Panc1 (cell line): ENCODE measurements around the gene SOX12. TPM values are rescaled to one million over a fixed set of nuclear protein-coding genes. Genes with fewer than 3 reads are reported as not detected.

Experiments
- ATAC-seq: fragments of 200-7000 bp; cut with Tn5 transposase; 2 replicates; pipeline ENCODE4 v1.9.1; 2020; ENCODE audit warnings: mild to moderate bottlenecking, moderate library complexity
- BruUV-seq: library from RNA; stranded (reverse); fragments of 400-500 nt; replicated peaks from 2 replicates; lab custom pipeline; 2021; lab: Mats Ljungman, UMichigan
- CTCF ChIA-PET: fragments of 300-600 bp; sonication (Branson Sonifier 250); formaldehyde crosslinking; loops from one replicate; lab custom pipeline; 2022; ENCODE audit warnings: antibody characterized with exemption; lab: Charles Lee
- POLR2A ChIA-PET: fragments of 300-600 bp; sonication (Branson Sonifier 250); formaldehyde crosslinking; loops from one replicate; lab custom pipeline; 2022; ENCODE audit warnings: antibody characterized with exemption; lab: Charles Lee
- DNase-seq: peaks from one replicate; pipeline ENCODE4 v3.0.0-alpha.2; 2010; ENCODE audit warnings: low read depth, low spot score
- H3K27ac ChIP-seq: 2 replicates; pipeline ENCODE4 v1.5.1; 2011; ENCODE audit warnings: mild to moderate bottlenecking, low read length, inconsistent platforms
- H3K27me3 ChIP-seq: fragments of 200-500 bp; sonication (Bioruptor generic); 2 replicates; pipeline ENCODE4 v1.6.0; 2014; ENCODE audit warnings: low read length, inconsistent platforms; ENCODE audit not compliant: control insufficient read depth, insufficient read depth
- H3K36me3 ChIP-seq: fragments of 200-500 bp; sonication (Bioruptor generic); 2 replicates; pipeline ENCODE4 v1.5.1; 2014; ENCODE audit warnings: inconsistent platforms, mild to moderate bottlenecking, low read length, moderate library complexity; ENCODE audit not compliant: control insufficient read depth, insufficient read depth
- H3K4me1 ChIP-seq: 2 replicates; pipeline ENCODE4 v1.5.1; 2011; ENCODE audit warnings: inconsistent platforms, mild to moderate bottlenecking, low read length, moderate library complexity; ENCODE audit not compliant: control insufficient read depth, insufficient read depth
- H3K4me3 ChIP-seq, 2 experiments: 2 replicates each; pipeline ENCODE4 v1.5.1; 2011 to 2012; ENCODE audit warnings: low read depth in 2 of 2, low read length in 2 of 2, mild to moderate bottlenecking in 2 of 2, inconsistent platforms in 1 of 2, moderate library complexity in 1 of 2
- H3K9me3 ChIP-seq: fragments of 200-500 bp; sonication (Bioruptor generic); 2 replicates; pipeline ENCODE4 v1.5.1; 2014; ENCODE audit warnings: low read depth, mild to moderate bottlenecking, inconsistent platforms, low read length, moderate library complexity; ENCODE audit not compliant: control insufficient read depth, insufficient read depth
- POLR2AphosphoS5 ChIP-seq: IDR thresholded peaks from 2 replicates; pipeline ENCODE4 v1.6.1; 2012; ENCODE audit warnings: mild to moderate bottlenecking, low read depth, low read length, moderate library complexity
- SIN3A ChIP-seq: IDR thresholded peaks from 2 replicates; pipeline ENCODE4 v1.6.1; 2012; ENCODE audit warnings: low read depth, mild to moderate bottlenecking, low read length, moderate library complexity, borderline replicate concordance; ENCODE audit not compliant: insufficient read depth
- TCF7L2 ChIP-seq: IDR thresholded peaks from 2 replicates; pipeline ENCODE4 v1.6.1; 2011; ENCODE audit warnings: mild to moderate bottlenecking, low read depth, low read length, inconsistent platforms
- in situ Hi-C: cut with HindIII; loops from 2 replicates; pipeline ENCODE4 v1.10.0; 2016; ENCODE audit warnings: low sequenced_read_pairs, low pct_unique_long_range_greater_than_20kb
- intact Hi-C: fragments of 100-400 bp; cut with micrococcal nuclease; formaldehyde crosslinking; loops from one replicate; pipeline ENCODE4 v1.10.0; 2022; ENCODE audit not compliant: unreplicated experiment
- total RNA-seq: library from RNA; stranded (reverse); gene quantifications from one replicate; pipeline ENCODE4 v1.2.1, GENCODE V29; 2021; ENCODE audit not compliant: unreplicated experiment
- TF ChIP-seq, protein P1 (sequence below): fragments of 450-650 bp; IDR thresholded peaks from 2 replicates; pipeline ENCODE4 v1.5.1; 2017; ENCODE audit warnings: mild to moderate bottlenecking
- TF ChIP-seq, protein P2 (sequence below), 2 experiments: IDR thresholded peaks; 2 replicates each; pipeline ENCODE4 v1.6.1; 2011 to 2012; ENCODE audit warnings: low read depth in 2 of 2, control low read depth in 1 of 2, low read length in 1 of 2, mild to moderate bottlenecking in 1 of 2, moderate library complexity in 1 of 2; ENCODE audit not compliant: insufficient read depth in 1 of 2

The SOX12 gene
- total RNA-seq, 1 experiment from 2014 or later = 48.6 TPM

DNA sequence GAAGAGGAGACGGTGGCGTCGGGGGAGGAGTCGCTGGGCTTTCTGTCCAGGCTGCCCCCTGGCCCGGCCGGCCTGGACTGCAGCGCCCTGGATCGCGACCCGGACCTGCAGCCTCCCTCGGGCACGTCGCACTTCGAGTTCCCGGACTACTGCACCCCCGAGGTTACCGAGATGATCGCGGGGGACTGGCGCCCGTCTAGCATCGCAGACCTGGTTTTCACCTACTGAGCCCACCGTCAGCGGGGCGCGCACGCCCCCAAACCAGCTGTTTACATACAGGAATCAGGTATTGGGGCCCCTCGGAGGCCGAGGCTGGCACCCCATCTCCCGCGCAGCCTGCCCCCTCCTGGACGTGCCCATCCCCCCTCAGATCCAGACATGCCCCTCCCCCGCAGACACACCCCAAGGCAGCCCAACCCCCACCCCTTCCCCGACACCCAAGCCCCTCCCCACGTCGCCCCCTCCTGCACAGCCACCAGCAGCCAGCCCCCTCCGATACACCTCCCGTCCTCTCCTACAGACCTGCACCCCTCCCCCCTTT is 1.4 kb downstream of the SOX12 start:
- H3K27ac ChIP-seq = peak overlapping the region; percentile 85
- ChIA-PET CTCF (no interaction called here), POLR2A (interaction anchor here (0.6 kb wide), 1 partner anchor 169 kb away, joined by 3 read pairs; the partner anchor contains the start of gene DEFB127)

DNA sequence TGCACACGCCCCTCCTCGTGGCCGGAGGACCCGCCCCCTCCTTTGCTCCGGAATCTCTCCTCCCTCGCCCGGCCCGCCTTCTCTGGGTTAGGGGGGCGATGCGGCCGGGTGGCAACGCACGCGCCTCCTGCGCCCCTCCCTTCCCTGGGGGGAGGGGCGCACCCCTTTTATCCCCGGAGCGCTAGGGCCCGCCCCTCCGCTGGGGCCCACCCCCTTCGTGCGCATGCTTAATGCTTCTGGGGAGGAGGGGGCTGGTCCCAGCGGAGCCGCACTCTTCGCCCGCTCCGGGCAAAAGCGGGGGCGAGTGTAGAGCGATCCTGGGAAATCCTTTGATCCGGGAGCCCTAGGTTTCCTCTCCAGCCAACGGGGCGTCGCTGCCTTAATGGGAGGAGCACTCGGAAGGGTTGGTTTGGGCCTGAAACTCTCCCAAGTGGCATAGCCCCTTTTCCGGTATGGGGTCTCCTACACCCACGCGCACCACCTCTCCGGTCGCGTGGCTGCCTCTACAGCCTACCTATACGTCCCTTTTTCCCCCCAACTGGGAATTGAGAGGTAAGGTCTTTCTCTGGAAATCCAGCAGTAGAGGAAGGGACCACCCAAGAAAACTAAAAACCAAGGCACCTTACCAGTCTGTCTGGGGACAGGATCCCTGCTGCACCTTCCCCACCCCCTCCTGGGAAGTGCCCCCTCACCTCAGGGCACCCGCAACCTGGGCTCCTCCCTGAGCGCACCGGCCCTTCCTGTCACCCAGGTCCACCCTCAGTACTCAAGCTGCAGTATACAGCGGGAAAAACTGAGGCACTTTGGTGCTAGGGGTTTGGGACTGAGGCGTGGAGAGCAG is 2.1 kb downstream of the SOX12 start:
- Histone ChIP-seq H3K4me1 (peaks cover 28% of the 10 kb centered on the region), H3K27me3 (no peaks in the 10 kb centered on the region), H3K27ac (peak overlapping the region; percentile 87), H3K4me3 (peak overlapping the region; percentile 74 to 79), H3K9me3 (no peaks in the 10 kb centered on the region), H3K36me3 (no peaks in the 10 kb centered on the region; the same call in 1 of the 2 replicates)
- intact Hi-C loops (no loop called here), in situ Hi-C loops (no loop called here)
- POLR2A ChIA-PET = interaction anchor here (0.7 kb wide), 1 partner anchor 28 kb away, joined by 8 read pairs; no protein-coding TSS in a partner anchor
- CTCF ChIA-PET = no interaction called here
- TSS peak; percentile 82 for BruUV-seq
- ATAC-seq (peak; percentile 44), DNase-seq (no peak)
- TF ChIP-seq, protein P1, sequence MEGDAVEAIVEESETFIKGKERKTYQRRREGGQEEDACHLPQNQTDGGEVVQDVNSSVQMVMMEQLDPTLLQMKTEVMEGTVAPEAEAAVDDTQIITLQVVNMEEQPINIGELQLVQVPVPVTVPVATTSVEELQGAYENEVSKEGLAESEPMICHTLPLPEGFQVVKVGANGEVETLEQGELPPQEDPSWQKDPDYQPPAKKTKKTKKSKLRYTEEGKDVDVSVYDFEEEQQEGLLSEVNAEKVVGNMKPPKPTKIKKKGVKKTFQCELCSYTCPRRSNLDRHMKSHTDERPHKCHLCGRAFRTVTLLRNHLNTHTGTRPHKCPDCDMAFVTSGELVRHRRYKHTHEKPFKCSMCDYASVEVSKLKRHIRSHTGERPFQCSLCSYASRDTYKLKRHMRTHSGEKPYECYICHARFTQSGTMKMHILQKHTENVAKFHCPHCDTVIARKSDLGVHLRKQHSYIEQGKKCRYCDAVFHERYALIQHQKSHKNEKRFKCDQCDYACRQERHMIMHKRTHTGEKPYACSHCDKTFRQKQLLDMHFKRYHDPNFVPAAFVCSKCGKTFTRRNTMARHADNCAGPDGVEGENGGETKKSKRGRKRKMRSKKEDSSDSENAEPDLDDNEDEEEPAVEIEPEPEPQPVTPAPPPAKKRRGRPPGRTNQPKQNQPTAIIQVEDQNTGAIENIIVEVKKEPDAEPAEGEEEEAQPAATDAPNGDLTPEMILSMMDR = no peak
- TF ChIP-seq POLR2AphosphoS5 (peak; percentile 69; the same call in 1 of the 2 replicates), TCF7L2 (peak; percentile 84), SIN3A (peak; percentile 1; the same call in 1 of the 2 replicates)
- TF ChIP-seq, protein P2, sequence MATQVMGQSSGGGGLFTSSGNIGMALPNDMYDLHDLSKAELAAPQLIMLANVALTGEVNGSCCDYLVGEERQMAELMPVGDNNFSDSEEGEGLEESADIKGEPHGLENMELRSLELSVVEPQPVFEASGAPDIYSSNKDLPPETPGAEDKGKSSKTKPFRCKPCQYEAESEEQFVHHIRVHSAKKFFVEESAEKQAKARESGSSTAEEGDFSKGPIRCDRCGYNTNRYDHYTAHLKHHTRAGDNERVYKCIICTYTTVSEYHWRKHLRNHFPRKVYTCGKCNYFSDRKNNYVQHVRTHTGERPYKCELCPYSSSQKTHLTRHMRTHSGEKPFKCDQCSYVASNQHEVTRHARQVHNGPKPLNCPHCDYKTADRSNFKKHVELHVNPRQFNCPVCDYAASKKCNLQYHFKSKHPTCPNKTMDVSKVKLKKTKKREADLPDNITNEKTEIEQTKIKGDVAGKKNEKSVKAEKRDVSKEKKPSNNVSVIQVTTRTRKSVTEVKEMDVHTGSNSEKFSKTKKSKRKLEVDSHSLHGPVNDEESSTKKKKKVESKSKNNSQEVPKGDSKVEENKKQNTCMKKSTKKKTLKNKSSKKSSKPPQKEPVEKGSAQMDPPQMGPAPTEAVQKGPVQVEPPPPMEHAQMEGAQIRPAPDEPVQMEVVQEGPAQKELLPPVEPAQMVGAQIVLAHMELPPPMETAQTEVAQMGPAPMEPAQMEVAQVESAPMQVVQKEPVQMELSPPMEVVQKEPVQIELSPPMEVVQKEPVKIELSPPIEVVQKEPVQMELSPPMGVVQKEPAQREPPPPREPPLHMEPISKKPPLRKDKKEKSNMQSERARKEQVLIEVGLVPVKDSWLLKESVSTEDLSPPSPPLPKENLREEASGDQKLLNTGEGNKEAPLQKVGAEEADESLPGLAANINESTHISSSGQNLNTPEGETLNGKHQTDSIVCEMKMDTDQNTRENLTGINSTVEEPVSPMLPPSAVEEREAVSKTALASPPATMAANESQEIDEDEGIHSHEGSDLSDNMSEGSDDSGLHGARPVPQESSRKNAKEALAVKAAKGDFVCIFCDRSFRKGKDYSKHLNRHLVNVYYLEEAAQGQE (IDR thresholded peaks at IDR 0.05; ENCODE audit: insufficient read depth in 1 of 2, low read depth in 2 of 2, low read length in 1 of 2) = 0 out of 4 replicates have a peak, but pooled peaks of 1 of the 2 experiments have one; percentile 38

More for the DNA sequence above, 1.4 kb downstream of the SOX12 start:
- TF ChIP-seq, protein P1 = no peak
- TF ChIP-seq SIN3A = peak; percentile 59; the same call in 1 of the 2 replicates
- H3K36me3 ChIP-seq = no peaks in the 10 kb centered on the region; the same call in 1 of the 2 replicates
- H3K4me1 ChIP-seq = peaks cover 28% of the 10 kb centered on the region
- intact Hi-C loops = no loop called here
- H3K9me3 ChIP-seq = no peaks in the 10 kb centered on the region
- no peaks in the 10 kb centered on the region for H3K27me3 ChIP-seq
- ATAC-seq (peak; percentile 6), DNase-seq (no peak)
- BruUV-seq = no TSS peak
- in situ Hi-C loops = no loop called here
- peak overlapping the region; percentile 74 to 79 for H3K4me3 ChIP-seq
